Immature natural killer cell (primary cell): Measurements from ENCODE around the gene BICC1. TPM values are rescaled to one million over a fixed set of nuclear protein-coding genes. Genes with fewer than 3 reads are reported as not detected.
A peak's percentile ranks its signal among the peaks of the same experiment; 100 is the strongest.

Source experiments
- DNase-seq, 3 donors: peaks; one replicate each; pipeline ENCODE4 v3.0.0; 2022; ENCODE audit warnings: mixed read lengths in 1 of 3
- H3K27ac Mint-ChIP-seq, 6 donors: one replicate each; pipeline ENCODE4 v1.8.0; 2020; ENCODE audit warnings: mixed read lengths in 6 of 6, mild to moderate bottlenecking in 5 of 6, inconsistent platforms in 4 of 6, moderate library complexity in 3 of 6
- H3K27me3 Mint-ChIP-seq, 3 donors: one replicate each; pipeline ENCODE4 v1.8.0; 2020 to 2021; ENCODE audit warnings: low read depth in 3 of 3, mild to moderate bottlenecking in 3 of 3, mixed read lengths in 3 of 3, moderate library complexity in 3 of 3, inconsistent platforms in 1 of 3
- H3K36me3 Mint-ChIP-seq, 3 donors: one replicate each; pipeline ENCODE4 v1.8.0; 2020; ENCODE audit warnings: mixed read lengths in 3 of 3, inconsistent platforms in 2 of 3, mild to moderate bottlenecking in 2 of 3
- H3K4me1 Mint-ChIP-seq, 2 donors: one replicate each; pipeline ENCODE4 v1.8.0; 2020; ENCODE audit warnings: inconsistent platforms in 2 of 2, mild to moderate bottlenecking in 2 of 2, mixed read lengths in 2 of 2, moderate library complexity in 1 of 2
- H3K4me3 Mint-ChIP-seq, 5 donors: one replicate each; pipeline ENCODE4 v1.8.0; 2020; ENCODE audit warnings: mild to moderate bottlenecking in 5 of 5, mixed read lengths in 5 of 5, inconsistent platforms in 3 of 5, moderate library complexity in 3 of 5
- H3K9me3 Mint-ChIP-seq, 6 donors: one replicate each; pipeline ENCODE4 v1.8.0; 2020; ENCODE audit warnings: mild to moderate bottlenecking in 6 of 6, mixed read lengths in 6 of 6, inconsistent platforms in 4 of 6, moderate library complexity in 3 of 6
- polyA plus RNA-seq, 3 donors: library from polyadenylated mRNA; unstranded; fragments of 300-500 nt; fragmentation: Illumina TruSeq; gene quantifications; one replicate each; pipeline ENCODE4 v1.2.3, GENCODE V29; 2021

BICC1 gene
- polyA plus RNA-seq, 3 donors from 2014 or later: 0.08 to 0.11 TPM; not detected in 1

DNA sequence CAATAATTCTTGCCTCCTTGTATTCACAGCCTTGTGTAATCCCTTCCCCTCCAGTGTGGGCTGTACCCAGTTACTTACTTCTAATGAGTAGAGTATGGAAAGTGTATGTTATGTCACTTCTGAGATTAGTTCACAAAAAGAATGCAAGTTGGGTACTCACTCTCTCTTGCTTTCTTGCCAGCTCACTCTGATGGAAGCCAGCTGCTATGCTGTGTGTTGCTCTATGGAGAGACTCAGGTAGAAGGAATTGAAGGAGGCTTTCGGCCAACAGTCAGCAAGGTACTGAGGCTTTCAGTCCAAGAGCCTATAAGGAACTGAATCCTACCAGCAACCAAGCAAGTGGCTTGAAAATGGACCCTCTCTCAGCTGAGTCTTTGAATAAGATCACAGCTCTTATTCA is 9.7 kb upstream of the BICC1 start:
- H3K36me3 Mint-ChIP-seq: no peaks in the 10 kb centered on the region
- peaks cover 0 to 4% (median 3%) of the 10 kb centered on the region in 3 donors for H3K27me3 Mint-ChIP-seq
- H3K9me3 Mint-ChIP-seq: peaks cover 0 to 2% (median 0%) of the 10 kb centered on the region in 6 donors
- no peak overlapping the region for H3K27ac Mint-ChIP-seq
- H3K4me1 Mint-ChIP-seq: no peaks in the 10 kb centered on the region
- DNase-seq: no peak
- no peak overlapping the region for H3K4me3 Mint-ChIP-seq

GRCh38 chr10:58508316-58508715 is 4.4 kb upstream of the BICC1 start:
- Mint-ChIP-seq H3K9me3 (peaks cover 0 to 5% (median under 1%) of the 10 kb centered on the region in 6 donors), H3K36me3 (peaks cover 0 to 5% (median 4%) of the 10 kb centered on the region in 3 donors), H3K27me3 (peaks cover 2 to 3% (median 3%) of the 10 kb centered on the region in 3 donors), H3K4me1 (peaks cover 5 to 7% of the 10 kb centered on the region in 2 donors), H3K27ac (no peak overlapping the region), H3K4me3 (no peak overlapping the region)
- DNase-seq: no peak

DNA sequence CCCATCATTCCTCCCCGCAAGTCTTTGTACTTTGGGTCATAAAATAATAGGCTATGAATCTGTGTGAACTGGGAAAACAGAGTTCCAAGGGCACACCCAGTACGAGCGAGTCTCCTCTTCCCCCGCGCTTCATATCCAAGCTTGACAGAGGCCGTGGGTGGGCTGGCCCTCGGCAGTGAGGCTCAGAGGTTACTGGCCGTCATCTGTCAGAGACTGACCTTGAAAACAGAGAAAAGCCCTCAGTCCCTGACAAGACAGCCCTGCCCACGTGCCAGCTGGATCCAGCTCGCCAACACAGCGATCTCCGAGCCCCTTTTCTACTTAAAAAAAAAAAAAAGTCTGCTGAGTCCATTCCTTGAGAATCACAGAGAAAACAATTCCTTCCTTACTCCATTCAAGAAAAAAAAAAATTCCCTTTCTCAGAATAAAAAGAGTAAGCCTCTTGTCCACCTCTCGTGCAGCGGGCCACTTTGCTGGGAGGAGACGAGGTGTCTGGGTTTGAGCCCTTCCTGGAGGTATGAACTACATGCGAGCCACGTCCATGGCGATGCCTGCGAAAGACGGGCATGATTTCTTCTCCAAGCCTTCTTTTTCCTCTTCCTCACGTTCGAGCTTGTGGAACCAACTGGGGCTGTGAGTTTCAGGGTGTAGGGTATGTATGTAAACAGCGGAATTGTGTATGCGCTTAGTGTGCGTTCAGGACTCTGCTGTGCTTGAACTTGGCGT is 744 bp upstream of the BICC1 start:
- peaks cover 0 to 8% (median 3%) of the 10 kb centered on the region in 3 donors for H3K27me3 Mint-ChIP-seq
- H3K9me3 Mint-ChIP-seq: peaks cover 0 to 5% (median under 1%) of the 10 kb centered on the region in 6 donors
- H3K4me3 Mint-ChIP-seq: peak overlapping the region; percentile 74 to 85 (median 81)
- H3K4me1 Mint-ChIP-seq: peaks cover 10 to 12% of the 10 kb centered on the region in 2 donors
- peaks cover 0 to 5% (median 4%) of the 10 kb centered on the region in 3 donors for H3K36me3 Mint-ChIP-seq
- no peak for DNase-seq
- H3K27ac Mint-ChIP-seq: no peak overlapping the region

- H3K4me3 Mint-ChIP-seq: peak overlapping the region; percentile 57 to 73 (median 67)
These were observed 777 bp downstream of the BICC1 start for GRCh38 chr10:58513188-58514110.

DNA sequence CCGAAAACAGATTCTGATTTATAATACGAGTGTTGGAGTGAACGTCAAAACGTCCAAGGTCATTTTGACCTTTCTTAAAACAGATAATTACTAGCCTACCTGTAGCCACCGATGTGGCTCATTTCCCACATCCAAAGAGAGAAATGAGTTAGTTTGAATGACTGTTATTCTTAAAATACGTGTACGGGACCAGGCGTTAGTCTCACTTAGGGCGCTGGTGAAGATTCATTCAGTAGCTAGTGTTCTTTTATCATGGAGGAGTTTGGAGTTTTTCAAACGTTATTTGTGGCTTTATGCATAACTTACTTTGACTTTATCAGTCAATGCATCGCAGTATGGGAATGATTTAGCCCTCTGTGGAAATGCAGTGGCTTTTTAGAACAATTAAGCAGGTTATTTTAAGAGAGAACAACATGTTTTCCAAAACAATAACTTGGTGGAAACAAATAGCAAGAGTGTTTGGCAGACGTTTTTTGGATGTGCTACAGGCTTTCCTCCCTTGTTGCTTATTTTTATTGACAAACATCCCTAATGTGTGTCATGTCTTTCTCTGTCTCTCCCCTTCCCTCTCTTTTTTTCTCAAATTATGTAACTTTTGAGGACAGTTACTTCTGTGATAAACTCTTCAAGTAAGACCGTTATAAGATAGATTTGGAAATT is 1.6 kb downstream of the BICC1 start:
- Mint-ChIP-seq H3K4me1 (peaks cover 10 to 12% of the 10 kb centered on the region in 2 donors), H3K27me3 (peaks cover 0 to 10% (median 3%) of the 10 kb centered on the region in 3 donors), H3K4me3 (peak overlapping the region in 4 of 5 donors; percentile 34 to 73 (median 69)), H3K9me3 (peaks cover 0 to 5% (median under 1%) of the 10 kb centered on the region in 6 donors), H3K27ac (no peak overlapping the region), H3K36me3 (peaks cover 0 to 5% (median 4%) of the 10 kb centered on the region in 3 donors)
- no peak for DNase-seq

More at GRCh38 chr10:58513188-58514110, 777 bp downstream of the BICC1 start:
- H3K27me3 Mint-ChIP-seq: peaks cover 0 to 10% (median 3%) of the 10 kb centered on the region in 3 donors
- no peak overlapping the region for H3K27ac Mint-ChIP-seq
- H3K9me3 Mint-ChIP-seq: peaks cover 0 to 5% (median under 1%) of the 10 kb centered on the region in 6 donors
- H3K4me1 Mint-ChIP-seq: peaks cover 10 to 12% of the 10 kb centered on the region in 2 donors
- no peak for DNase-seq
- H3K36me3 Mint-ChIP-seq: peaks cover 0 to 5% (median 4%) of the 10 kb centered on the region in 3 donors

DNA sequence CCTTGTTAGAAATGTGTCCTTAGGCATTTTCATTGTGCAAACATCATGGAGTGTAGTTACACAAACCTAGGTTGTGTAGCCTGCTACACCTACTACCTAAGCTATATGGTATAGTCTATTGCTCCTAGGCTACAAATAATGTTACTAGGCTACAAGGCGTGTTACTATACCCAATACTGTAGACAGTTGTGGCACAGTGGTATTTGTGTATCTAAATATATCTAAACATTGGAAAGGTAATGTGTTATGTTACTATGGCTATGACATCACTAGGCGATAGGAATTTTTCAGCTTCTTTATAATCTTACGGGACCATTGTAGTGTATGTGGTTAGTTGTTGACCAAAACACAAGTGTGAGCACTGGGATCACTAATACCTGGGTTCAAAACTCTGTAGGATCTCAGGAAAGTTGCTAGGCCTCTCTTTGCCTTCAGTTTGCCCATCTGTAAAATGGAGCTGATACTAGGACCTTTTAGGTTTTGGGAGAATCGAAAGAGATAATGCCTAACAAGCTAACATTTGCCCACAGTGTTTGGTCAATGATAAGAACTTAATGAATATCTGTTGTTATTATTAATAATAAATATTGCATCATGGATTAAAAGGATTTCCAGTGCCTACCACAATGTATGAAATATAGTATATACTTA is 2.7 kb downstream of the BICC1 start:
- H3K9me3 Mint-ChIP-seq: peaks cover 0 to 6% (median under 1%) of the 10 kb centered on the region in 6 donors
- DNase-seq: no peak
- H3K4me3 Mint-ChIP-seq: no peak overlapping the region
- peaks cover 0 to 10% (median 3%) of the 10 kb centered on the region in 3 donors for H3K27me3 Mint-ChIP-seq
- no peak overlapping the region for H3K27ac Mint-ChIP-seq
- H3K36me3 Mint-ChIP-seq: peaks cover 0 to 5% (median 4%) of the 10 kb centered on the region in 3 donors
- H3K4me1 Mint-ChIP-seq: peaks cover 10 to 12% of the 10 kb centered on the region in 2 donors

DNA sequence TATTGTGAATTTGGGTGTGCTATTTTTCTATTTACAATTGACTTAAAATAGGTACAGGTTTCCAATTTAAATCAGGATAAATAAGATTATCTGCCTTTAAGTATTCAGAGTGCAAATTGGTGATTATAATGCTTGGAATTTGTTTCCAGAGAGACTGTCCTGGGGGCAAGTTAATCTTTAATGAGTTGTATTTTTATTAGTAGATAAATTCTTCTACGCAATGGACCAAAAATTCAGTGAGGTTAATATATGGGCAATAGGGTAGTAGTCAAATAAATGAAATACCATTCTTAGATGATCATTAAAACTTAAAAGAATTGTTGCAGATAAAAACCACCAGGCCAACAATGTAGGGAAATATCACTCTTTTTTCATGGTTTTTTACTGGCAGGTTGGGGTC is 3.4 kb downstream of the BICC1 start:
- no peak overlapping the region for H3K27ac Mint-ChIP-seq
- H3K36me3 Mint-ChIP-seq: peaks cover 0 to 5% (median 4%) of the 10 kb centered on the region in 3 donors
- H3K4me3 Mint-ChIP-seq: no peak overlapping the region
- no peak for DNase-seq
- H3K9me3 Mint-ChIP-seq: peaks cover 0 to 6% (median 2%) of the 10 kb centered on the region in 6 donors
- H3K27me3 Mint-ChIP-seq: peaks cover 0 to 10% (median 3%) of the 10 kb centered on the region in 3 donors
- peaks cover 10 to 12% of the 10 kb centered on the region in 2 donors for H3K4me1 Mint-ChIP-seq

DNA sequence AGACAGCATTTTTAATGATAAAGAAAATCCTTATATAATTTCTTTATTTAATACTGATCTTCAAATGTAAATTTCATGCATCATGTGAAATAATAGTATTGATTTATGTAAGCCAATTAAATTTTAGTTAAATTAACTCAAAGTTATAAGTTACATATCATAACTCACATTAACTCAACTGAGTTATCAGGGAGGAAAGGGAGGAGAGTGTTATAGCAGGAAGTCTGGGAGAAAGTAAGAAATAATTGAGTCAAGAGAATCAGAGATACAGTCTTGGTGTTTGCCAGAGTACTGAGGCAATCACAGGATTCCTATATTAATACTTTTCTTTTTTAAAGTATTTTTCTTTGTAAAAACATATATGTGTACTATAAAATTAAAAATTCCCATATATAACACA is 4.0 kb downstream of the BICC1 start:
- Mint-ChIP-seq H3K4me3 (no peak overlapping the region), H3K36me3 (peaks cover 0 to 5% (median 4%) of the 10 kb centered on the region in 3 donors), H3K9me3 (peaks cover 0 to 6% (median 2%) of the 10 kb centered on the region in 6 donors), H3K27ac (no peak overlapping the region), H3K27me3 (peaks cover 0 to 10% (median 3%) of the 10 kb centered on the region in 3 donors), H3K4me1 (peaks cover 10 to 12% of the 10 kb centered on the region in 2 donors)
- DNase-seq: no peak

- Mint-ChIP-seq H3K4me1 (peaks cover 10% of the 10 kb centered on the region in 2 donors), H3K36me3 (peaks cover 0 to 5% (median 4%) of the 10 kb centered on the region in 3 donors), H3K4me3 (no peak overlapping the region), H3K9me3 (peaks cover 0 to 6% (median 2%) of the 10 kb centered on the region in 6 donors), H3K27me3 (peaks cover 0 to 10% (median 3%) of the 10 kb centered on the region in 3 donors), H3K27ac (no peak overlapping the region)
- no peak for DNase-seq
These were observed 4.4 kb downstream of the BICC1 start for GRCh38 chr10:58517081-58517480.

DNA sequence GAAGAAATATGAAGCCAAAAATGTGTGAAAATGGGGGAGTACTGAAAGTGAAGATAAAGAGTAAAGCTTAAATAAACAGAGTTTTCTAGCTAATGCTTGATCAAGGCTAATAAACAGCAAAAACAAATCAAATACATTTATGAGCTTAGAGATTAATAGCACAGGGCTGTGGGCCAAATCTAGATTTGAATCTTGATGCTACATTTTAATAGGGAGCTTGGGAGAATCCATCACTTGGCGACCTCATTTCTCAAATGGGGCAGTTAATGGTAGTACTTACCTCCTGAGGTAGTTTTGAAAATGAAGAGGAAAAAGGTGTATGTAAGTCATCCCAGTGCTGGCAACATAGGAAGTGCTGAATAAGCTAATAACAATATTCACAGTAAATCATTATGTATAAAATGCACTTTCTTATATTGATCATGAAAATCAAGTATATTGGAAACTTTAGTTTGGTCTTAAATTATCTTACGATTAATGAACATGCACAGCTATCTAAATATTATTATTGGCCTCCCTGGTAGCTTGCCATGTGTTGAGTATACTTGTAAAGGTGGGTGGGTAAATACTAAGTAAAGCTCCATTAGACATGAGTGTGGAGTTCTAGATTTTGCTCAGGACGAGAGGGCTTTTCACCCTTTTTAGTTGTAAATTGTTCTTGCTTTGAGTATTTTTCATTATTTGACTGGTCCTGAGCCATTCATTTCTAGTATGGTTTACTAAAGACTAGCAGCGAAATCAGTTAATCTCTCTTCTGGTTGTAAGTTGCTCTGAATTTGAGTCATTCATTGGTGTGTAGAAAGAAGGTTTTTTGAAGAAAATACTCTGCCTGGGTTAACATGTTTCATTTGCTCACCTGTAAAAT is 5.1 kb downstream of the BICC1 start:
- H3K27me3 Mint-ChIP-seq: peaks cover 0 to 8% (median 2%) of the 10 kb centered on the region in 3 donors
- H3K36me3 Mint-ChIP-seq: no peaks in the 10 kb centered on the region
- no peak overlapping the region for H3K4me3 Mint-ChIP-seq
- H3K27ac Mint-ChIP-seq: no peak overlapping the region
- DNase-seq: no peak
- peaks cover 4 to 6% of the 10 kb centered on the region in 2 donors for H3K4me1 Mint-ChIP-seq
- H3K9me3 Mint-ChIP-seq: peaks cover 0 to 2% (median 0%) of the 10 kb centered on the region in 6 donors

DNA sequence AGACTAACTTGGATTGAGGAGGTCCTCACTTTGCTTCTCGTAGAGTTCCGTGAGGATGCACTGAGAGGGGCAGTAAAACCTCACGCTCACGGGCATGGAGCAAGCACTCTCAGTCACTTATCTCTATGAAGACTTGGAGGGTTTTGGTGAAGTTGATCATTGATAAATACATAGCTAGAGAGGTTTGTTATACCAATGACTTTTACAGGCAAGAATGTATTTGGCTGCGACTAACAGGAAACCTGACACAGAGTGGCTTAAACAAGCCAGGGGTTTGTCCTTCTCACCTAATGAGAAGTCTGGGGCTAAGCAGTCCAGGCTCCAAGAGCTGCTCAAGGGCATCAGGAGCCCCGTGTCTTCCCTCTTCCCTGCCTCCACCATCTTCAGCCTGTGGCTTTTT is 6.1 kb downstream of the BICC1 start:
- Mint-ChIP-seq H3K4me1 (peaks cover 2 to 3% of the 10 kb centered on the region in 2 donors), H3K27ac (no peak overlapping the region), H3K9me3 (peaks cover 0 to 2% (median 0%) of the 10 kb centered on the region in 6 donors), H3K36me3 (no peaks in the 10 kb centered on the region), H3K4me3 (no peak overlapping the region), H3K27me3 (peaks cover 0 to 7% (median 2%) of the 10 kb centered on the region in 3 donors)
- no peak for DNase-seq

DNA sequence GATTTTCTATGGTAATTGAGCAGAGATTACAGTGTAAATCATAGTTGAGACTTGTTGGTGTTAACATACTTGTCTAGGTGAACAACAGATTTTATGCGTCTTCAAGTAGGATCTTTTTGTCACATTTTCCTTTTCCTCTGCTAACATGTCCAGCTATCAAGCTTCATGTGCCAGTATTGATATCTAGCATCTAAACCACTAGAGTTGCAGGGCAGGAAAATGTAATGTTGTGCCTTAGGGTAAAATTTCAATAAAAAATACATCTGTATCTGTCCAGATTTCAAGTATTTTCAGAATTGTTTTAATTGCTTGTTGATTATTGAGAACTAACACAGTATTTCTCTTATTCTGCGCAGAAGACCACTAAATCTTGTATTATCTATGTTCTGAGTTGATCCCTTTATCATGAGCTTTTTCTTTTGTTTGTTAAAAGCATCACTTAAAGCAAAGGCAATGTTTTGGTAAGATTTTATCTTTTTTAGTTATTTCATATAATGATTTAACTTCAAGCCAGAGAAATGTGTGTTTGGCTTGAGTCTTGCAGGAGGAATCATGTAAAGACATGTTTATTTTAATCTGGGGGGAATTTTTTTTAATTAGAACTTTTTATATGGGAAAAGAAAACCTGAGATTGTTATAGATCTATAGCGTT is 16.5 kb downstream of the BICC1 start:
- Mint-ChIP-seq H3K27ac (no peak overlapping the region), H3K36me3 (no peaks in the 10 kb centered on the region), H3K4me1 (no peaks in the 10 kb centered on the region), H3K27me3 (no peaks in the 10 kb centered on the region), H3K4me3 (no peak overlapping the region), H3K9me3 (peaks cover 0 to 12% (median 4%) of the 10 kb centered on the region in 6 donors)
- DNase-seq: no peak
